Activated naive CD8-positive, alpha-beta T cell (primary cell): ENCODE results near the gene CCDC122.

Experiments used
- H3K27ac Mint-ChIP-seq: one replicate; pipeline ENCODE4 v1.8.0; 2021; ENCODE audit warnings: mixed read lengths
- H3K27me3 Mint-ChIP-seq: one replicate; pipeline ENCODE4 v1.8.0; 2021; ENCODE audit warnings: mixed read lengths
- H3K36me3 Mint-ChIP-seq: one replicate; pipeline ENCODE4 v1.8.0; 2021; ENCODE audit warnings: mixed read lengths
- H3K4me1 Mint-ChIP-seq: one replicate; pipeline ENCODE4 v1.8.0; 2021; ENCODE audit warnings: low read depth, mixed read lengths
- H3K4me3 Mint-ChIP-seq: one replicate; pipeline ENCODE4 v1.8.0; 2021; ENCODE audit warnings: mild to moderate bottlenecking, mixed read lengths
- H3K9me3 Mint-ChIP-seq: one replicate; pipeline ENCODE4 v1.8.0; 2021; ENCODE audit warnings: low read depth, mixed read lengths

Gene CCDC122

DNA sequence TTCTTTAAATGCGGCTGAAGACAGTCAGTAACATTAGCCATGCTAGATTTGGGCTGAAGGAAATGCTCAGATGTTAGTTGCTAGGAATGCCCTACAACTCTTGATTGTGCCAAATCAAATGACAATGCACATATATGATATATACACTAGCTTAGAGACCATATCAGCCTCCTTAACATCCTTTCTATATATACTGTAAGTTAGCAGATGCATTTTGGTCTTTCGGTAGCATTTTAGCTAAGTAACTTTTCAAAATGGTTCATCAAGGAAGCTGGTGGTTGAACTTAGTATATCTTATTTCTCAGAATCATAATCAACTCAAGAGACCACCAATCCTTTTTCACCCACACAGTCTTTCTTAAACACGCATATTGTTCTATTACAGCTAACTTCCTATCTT lies 78.7 kb downstream of the CCDC122 start:
- no peaks in the 10 kb centered on the region for H3K9me3 Mint-ChIP-seq

DNA sequence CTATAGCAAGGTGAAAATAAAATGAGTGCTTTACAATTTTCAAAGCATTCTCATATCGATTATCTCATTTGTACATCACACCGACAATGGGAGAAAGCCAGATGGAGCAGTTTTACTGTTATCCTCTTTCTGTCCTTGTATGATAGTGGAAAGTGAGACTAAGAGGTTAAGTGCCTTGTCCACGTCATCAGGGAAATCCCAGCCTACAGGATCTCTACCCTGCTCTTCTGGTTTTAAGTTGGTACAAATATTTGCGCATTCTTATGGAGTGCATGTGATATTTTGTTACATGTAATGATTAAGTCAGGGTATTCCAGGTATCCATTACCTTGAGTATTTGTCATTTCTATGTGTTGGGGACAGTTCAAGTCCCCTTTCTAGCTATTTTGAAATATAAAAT lies 80.3 kb downstream of the CCDC122 start:
- Mint-ChIP-seq H3K27ac (no peak overlapping the region), H3K36me3 (no peaks in the 10 kb centered on the region), H3K27me3 (peaks cover 15% of the 10 kb centered on the region), H3K9me3 (no peaks in the 10 kb centered on the region), H3K4me1 (peaks cover 8% of the 10 kb centered on the region), H3K4me3 (no peak overlapping the region)

More for the DNA sequence above, 78.7 kb downstream of the CCDC122 start:
- Mint-ChIP-seq H3K27me3 (peaks cover 13% of the 10 kb centered on the region), H3K36me3 (no peaks in the 10 kb centered on the region), H3K4me3 (no peak overlapping the region), H3K4me1 (peaks cover 12% of the 10 kb centered on the region), H3K27ac (no peak overlapping the region)

DNA sequence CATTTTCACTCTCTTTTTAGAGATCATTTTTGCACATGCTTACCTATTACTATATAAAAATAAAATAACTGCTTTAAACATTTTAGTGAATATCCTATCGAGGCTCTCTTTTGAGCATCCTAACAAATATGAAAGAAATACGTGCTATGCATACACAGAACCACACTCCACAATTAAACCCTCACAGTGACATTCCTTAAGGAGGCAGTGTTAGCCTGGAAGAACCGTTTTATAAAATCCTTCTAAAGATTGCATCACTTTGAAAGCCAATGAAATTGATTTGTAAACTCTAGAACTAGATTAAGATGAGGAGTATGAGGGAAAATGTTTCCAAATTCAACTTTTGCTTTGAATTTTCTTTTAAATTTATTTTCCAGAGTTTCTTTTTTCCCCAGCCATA lies 81.7 kb downstream of the CCDC122 start:
- no peak overlapping the region for H3K27ac Mint-ChIP-seq
- peaks cover 15% of the 10 kb centered on the region for H3K27me3 Mint-ChIP-seq
- no peaks in the 10 kb centered on the region for H3K9me3 Mint-ChIP-seq
- H3K4me3 Mint-ChIP-seq: no peak overlapping the region
- peaks cover 8% of the 10 kb centered on the region for H3K4me1 Mint-ChIP-seq
- H3K36me3 Mint-ChIP-seq: no peaks in the 10 kb centered on the region

DNA sequence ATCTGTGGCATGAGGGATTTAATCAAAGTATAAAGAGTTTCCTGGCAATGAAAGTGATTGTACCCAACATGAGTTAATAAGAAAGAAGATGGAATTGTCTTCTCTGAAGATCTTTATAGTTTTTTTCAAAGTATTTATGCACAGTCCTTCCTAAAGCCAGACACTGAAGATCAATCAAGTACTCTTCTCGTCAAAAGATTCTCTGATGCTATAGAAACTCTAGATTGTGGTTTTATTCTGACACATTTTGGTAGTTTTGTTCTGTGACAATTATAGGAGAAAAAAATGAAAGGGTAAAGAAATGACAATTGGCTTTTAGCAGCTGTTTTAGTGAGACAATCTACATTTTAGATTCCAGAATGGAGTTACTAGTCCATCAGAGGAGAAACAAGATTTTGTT lies 82.4 kb downstream of the CCDC122 start:
- H3K27me3 Mint-ChIP-seq: peaks cover 15% of the 10 kb centered on the region

DNA sequence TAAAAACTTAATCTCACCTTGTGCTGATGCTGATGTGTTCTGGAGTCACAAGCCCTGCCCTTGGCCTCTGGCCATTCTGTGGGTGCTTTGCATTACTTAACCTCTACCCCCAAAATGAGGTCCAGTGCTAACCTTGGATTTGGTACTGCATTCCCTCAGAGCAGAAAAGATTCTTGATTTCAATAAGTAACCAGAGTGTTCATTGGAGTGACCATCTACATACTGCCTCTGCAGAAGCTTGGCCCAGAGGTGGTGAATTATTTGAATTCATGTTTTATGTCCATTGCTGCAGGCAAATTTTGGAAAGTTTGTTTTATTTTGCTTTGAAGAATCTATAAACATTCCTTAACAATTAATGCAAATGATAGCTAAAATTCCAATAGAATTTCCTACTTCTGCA lies 85.1 kb downstream of the CCDC122 start:
- H3K9me3 Mint-ChIP-seq: no peaks in the 10 kb centered on the region

More for the DNA sequence above, 82.4 kb downstream of the CCDC122 start:
- Mint-ChIP-seq H3K36me3 (no peaks in the 10 kb centered on the region), H3K9me3 (no peaks in the 10 kb centered on the region), H3K27ac (peak overlapping the region; percentile 1), H3K4me3 (no peak overlapping the region), H3K4me1 (peaks cover 8% of the 10 kb centered on the region)

DNA sequence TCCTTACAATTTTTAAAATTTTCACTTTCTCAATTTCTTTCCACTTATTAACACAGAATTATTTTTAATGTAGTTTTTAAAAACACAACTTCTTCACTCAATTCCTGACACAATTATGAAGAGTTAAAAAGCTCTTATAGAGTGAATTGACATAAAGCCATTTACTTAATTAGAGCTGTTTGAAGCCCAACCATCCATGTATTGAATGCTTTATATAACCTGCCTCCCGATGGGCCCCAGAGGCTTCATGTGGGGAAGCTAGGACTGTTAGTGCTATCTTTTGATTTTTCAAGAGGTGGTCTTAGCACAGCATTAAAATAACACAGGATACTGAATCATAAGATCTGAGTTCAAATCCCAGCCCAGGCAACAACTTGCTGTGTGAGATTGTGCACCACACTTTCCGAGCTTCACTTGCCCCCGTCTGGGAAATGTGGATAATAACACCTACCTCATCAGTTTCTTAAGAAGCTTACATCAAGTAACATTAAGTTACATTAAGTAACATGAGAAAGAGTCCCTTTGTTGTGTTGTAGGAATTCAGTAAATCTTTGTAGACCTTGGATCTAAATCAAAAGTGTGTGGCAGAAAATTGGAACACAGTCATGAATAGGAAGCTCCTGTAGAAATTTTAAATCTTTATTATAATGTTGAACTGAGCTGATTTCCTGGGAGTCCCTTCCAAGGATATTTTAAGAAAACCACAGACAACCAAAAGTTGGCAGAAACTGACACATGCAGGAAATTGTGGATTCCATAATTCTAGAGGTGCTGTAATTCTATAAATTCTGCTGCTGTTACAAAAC lies 87.3 kb downstream of the CCDC122 start:
- Mint-ChIP-seq H3K36me3 (no peaks in the 10 kb centered on the region), H3K4me3 (no peak overlapping the region), H3K27me3 (peaks cover 24% of the 10 kb centered on the region), H3K9me3 (no peaks in the 10 kb centered on the region), H3K4me1 (peaks cover 12% of the 10 kb centered on the region), H3K27ac (no peak overlapping the region)

More for the DNA sequence above, 85.1 kb downstream of the CCDC122 start:
- Mint-ChIP-seq H3K27me3 (peaks cover 14% of the 10 kb centered on the region), H3K27ac (no peak overlapping the region), H3K4me1 (peaks cover 8% of the 10 kb centered on the region), H3K36me3 (no peaks in the 10 kb centered on the region), H3K4me3 (no peak overlapping the region)

DNA sequence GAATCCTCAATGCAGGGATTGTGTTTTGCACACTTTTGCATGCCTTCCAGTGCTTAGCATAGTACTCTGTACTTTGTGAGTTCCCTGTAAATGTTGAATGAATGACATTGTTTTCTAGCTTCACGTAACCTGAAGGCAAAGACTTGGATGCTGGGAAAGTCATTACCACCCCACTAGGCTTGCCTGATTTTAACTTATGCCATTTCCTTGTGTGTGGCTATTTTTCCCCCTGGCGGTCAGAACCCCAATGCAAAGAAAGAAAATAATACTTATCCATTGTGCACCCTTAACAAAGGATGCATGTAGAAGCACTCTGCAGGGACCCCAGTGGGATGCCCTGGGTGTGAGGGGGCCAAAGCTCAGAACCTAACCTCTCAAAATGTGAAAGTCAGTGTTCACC lies 91.5 kb downstream of the CCDC122 start:
- peaks cover 12% of the 10 kb centered on the region for H3K4me1 Mint-ChIP-seq
- peak overlapping the region; percentile 77 for H3K4me3 Mint-ChIP-seq
- no peak overlapping the region for H3K27ac Mint-ChIP-seq
- no peaks in the 10 kb centered on the region for H3K9me3 Mint-ChIP-seq
- H3K27me3 Mint-ChIP-seq: peaks cover 24% of the 10 kb centered on the region
- no peaks in the 10 kb centered on the region for H3K36me3 Mint-ChIP-seq

DNA sequence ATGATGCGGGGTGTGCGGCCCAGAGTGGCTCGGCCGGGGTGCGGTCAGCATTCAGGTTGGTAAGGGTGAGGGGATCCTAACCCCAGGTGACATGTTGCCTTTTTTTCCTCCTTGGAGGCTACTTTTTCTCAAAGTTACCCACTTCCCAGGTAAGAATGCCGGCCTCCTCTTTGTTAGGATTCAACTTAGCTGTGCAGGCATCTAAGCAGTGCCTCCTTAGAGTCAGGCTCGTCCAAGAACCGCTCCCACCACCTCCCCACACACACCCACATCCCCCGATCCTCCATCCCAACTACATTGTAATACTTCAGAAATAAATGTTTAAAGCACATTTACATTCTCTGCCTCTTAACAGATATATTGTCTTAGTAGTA lies 92.0 kb downstream of the CCDC122 start:
- peaks cover 26% of the 10 kb centered on the region for H3K27me3 Mint-ChIP-seq
- no peaks in the 10 kb centered on the region for H3K36me3 Mint-ChIP-seq
- no peaks in the 10 kb centered on the region for H3K9me3 Mint-ChIP-seq
- H3K4me3 Mint-ChIP-seq: peak overlapping the region; percentile 77
- H3K4me1 Mint-ChIP-seq: peaks cover 12% of the 10 kb centered on the region
- no peak overlapping the region for H3K27ac Mint-ChIP-seq

DNA sequence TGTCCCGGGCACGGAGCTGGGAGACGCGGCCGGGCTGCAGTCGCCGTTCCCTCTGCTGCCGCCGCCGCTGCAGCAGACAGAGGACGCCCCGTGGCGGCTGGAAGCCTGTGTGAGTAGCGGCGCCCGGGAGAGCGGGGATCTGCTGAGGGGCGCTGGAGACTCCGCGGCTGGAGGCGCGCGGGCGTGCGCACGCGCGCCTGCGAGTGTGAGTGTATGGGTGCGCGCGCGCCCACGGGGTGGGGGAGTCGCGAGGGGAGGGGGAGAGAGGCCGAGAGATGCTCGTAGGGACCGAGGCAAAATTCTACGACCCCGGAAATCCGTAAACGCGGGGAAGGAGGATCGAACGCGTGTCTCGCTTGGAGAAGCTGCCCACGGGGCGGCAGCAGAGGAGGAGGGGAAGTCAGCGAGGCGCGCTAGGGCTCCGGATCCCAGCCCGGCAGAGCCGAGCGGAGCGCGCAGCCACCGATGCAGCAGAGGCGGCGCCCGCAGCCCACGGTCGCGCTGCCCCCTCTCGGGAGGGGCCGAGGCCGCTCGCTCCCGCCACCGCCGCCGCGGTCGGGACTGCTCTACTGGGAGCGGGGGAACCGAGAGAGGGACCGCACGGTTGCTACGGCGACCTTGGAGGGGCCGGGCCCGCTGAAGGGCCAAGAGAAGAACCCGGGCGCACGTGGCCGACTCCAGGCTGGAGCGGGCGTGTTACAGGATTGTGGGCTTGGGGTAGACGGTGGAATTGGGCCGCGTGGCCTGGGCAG lies 92.6 kb downstream of the CCDC122 start, which contains the start of gene ENOX1:
ENOX1 (minus strand) TSS at position 207 of the 752 bp plus-strand sequence.
- Mint-ChIP-seq H3K27me3 (peaks cover 26% of the 10 kb centered on the region), H3K27ac (no peak within 1 kb of the TSS), H3K36me3 (no peaks in the 10 kb centered on the region), H3K9me3 (no peaks in the 10 kb centered on the region), H3K4me3 (peak within 1 kb of the TSS; percentile 83), H3K4me1 (peaks cover 12% of the 10 kb centered on the region)

DNA sequence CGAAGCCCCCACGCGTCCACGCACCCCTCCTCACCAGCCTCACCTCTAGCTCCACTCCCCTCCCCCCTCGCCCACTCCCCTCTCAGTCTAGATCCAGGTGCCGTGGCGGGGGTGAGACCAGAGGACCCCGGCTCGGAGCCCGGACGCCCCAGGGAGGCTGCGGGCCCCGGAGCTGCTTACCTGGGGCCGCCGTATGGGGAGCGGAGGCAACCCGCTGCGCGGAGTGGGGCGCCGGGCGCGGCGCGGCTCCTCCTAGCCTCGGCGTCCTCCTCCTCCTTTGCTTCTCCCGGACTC lies 93.1 kb downstream of the CCDC122 start:
- no peak overlapping the region for H3K4me3 Mint-ChIP-seq
- peaks cover 12% of the 10 kb centered on the region for H3K4me1 Mint-ChIP-seq
- no peak overlapping the region for H3K27ac Mint-ChIP-seq
- peaks cover 26% of the 10 kb centered on the region for H3K27me3 Mint-ChIP-seq
- no peaks in the 10 kb centered on the region for H3K36me3 Mint-ChIP-seq
- H3K9me3 Mint-ChIP-seq: no peaks in the 10 kb centered on the region
